Fibroblast of skin of right biceps (primary cell): ENCODE data around the gene IRF2BP2.
A peak's percentile ranks its signal among the peaks of the same experiment; 100 is the strongest.
"Not testable (repeated sequence)": the region's sequence is repeated elsewhere in the genome, so short reads cannot be mapped to it uniquely, and the experiment has no call there.

ENCODE experiments used
- DNase-seq: peaks from one replicate; pipeline ENCODE4 v3.0.0-alpha.2; 2013

Gene IRF2BP2

GRCh38 chr1:234610061-234610665 is at the start of gene IRF2BP2:
Gene IRF2BP2, minus strand, starts transcription at chr1:234610178. Its CDS starts 684 bp downstream, at chr1:234609494.
- peak; percentile 92 for DNase-seq

- peak; percentile 82 for DNase-seq
These were observed 49.6 kb upstream of the IRF2BP2 start for GRCh38 chr1:234659538-234659937.

- DNase-seq = peak; percentile 75
These were observed 48.2 kb upstream of the IRF2BP2 start for GRCh38 chr1:234658138-234658537.

- DNase-seq = peak; percentile 98
These were observed 47.1 kb upstream of the IRF2BP2 start for GRCh38 chr1:234656944-234657654.

- peak; percentile 58 for DNase-seq
These were observed 46.3 kb upstream of the IRF2BP2 start for GRCh38 chr1:234656070-234656895.

- DNase-seq = no peak
These were observed 45.5 kb upstream of the IRF2BP2 start for GRCh38 chr1:234655328-234656069.

- DNase-seq = no peak
These were observed 44.2 kb upstream of the IRF2BP2 start for GRCh38 chr1:234654002-234654733.

- no peak for DNase-seq
These were observed 39.6 kb upstream of the IRF2BP2 start for GRCh38 chr1:234649432-234650081.

GRCh38 chr1:234647758-234648157 is 37.8 kb upstream of the IRF2BP2 start:
- no peak for DNase-seq

GRCh38 chr1:234647245-234647644 is 37.3 kb upstream of the IRF2BP2 start:
- no peak for DNase-seq

GRCh38 chr1:234645964-234646363 is 36.0 kb upstream of the IRF2BP2 start:
- DNase-seq = no peak

GRCh38 chr1:234645474-234645953 is 35.5 kb upstream of the IRF2BP2 start:
- no peak for DNase-seq

- no peak for DNase-seq
These were observed 35.0 kb upstream of the IRF2BP2 start for GRCh38 chr1:234644928-234645327.

- DNase-seq = no peak
These were observed 33.8 kb upstream of the IRF2BP2 start for GRCh38 chr1:234643850-234644134.

GRCh38 chr1:234643111-234643849 is 33.3 kb upstream of the IRF2BP2 start:
- no peak for DNase-seq

GRCh38 chr1:234642428-234642827 is 32.5 kb upstream of the IRF2BP2 start:
- DNase-seq = no peak

GRCh38 chr1:234639961-234640360 is 30.0 kb upstream of the IRF2BP2 start:
- no peak for DNase-seq

GRCh38 chr1:234638832-234639799 is 29.1 kb upstream of the IRF2BP2 start:
- no peak for DNase-seq

GRCh38 chr1:234634922-234635321 is 24.9 kb upstream of the IRF2BP2 start:
- DNase-seq = not testable (repeated sequence)

GRCh38 chr1:234634387-234634786 is 24.4 kb upstream of the IRF2BP2 start:
- no peak for DNase-seq
